Measurements from ENCODE around the gene UBE2U. TPM values are rescaled to one million over a fixed set of nuclear protein-coding genes. Genes with fewer than 3 reads are reported as not detected.

The UBE2U gene
- total and polyA plus RNA-seq, 2 of the 4 experiments (the other 2 are of a cell fraction): not detected

GRCh38 chr1:64304823-64305222, 101.4 kb downstream of the UBE2U start:
- Histone ChIP-seq H3K36me3 (ENCODE audit: control insufficient read depth, insufficient read depth, low read length) (no peaks in the 10 kb centered on the region), H3K4ac (ENCODE audit: low read depth, low read length) (no peak overlapping the region), H2BK20ac (ENCODE audit: low read depth, low read length) (no peak overlapping the region), H2AK9ac (replicated peaks; ENCODE audit: low read depth, low read length, poor library complexity) (no peak overlapping the region), H3K23ac (ENCODE audit: low read depth, low read length) (no peak overlapping the region), H3K4me2 (ENCODE audit: low read depth, low read length) (no peak overlapping the region), H2AK5ac (ENCODE audit: low read depth, low read length) (no peak overlapping the region), H3K14ac (replicated peaks; ENCODE audit: low read depth, low read length) (no peak overlapping the region), H3K18ac (ENCODE audit: low read depth, low read length) (no peak overlapping the region), H2BK5ac (ENCODE audit: low read depth, low read length, poor library complexity, severe bottlenecking) (no peak overlapping the region), H3K27ac (ENCODE audit: insufficient read depth, low read length) (no peak overlapping the region), H4K91ac (ENCODE audit: insufficient read depth, low read depth, low read length) (no peak overlapping the region), H2BK15ac (ENCODE audit: low read depth, low read length) (no peak overlapping the region), H4K8ac (ENCODE audit: low read depth in 2 of 2, low read length in 2 of 2) (no peak overlapping the region), H3K9ac (ENCODE audit: low read depth, low read length) (no peak overlapping the region), H3K4me3 (ENCODE audit: insufficient read depth, low read depth, low read length) (no peak overlapping the region), H3K79me1 (ENCODE audit: low read depth in 1 of 2, low read length in 2 of 2) (no peaks in the 10 kb centered on the region), H3K4me1 (ENCODE audit: control insufficient read depth, insufficient read depth, low read length) (no peaks in the 10 kb centered on the region), H4K20me1 (ENCODE audit: insufficient read depth, low read length) (no peaks in the 10 kb centered on the region), H4K5ac (ENCODE audit: low read depth, low read length) (no peak overlapping the region), H3K27me3 (ENCODE audit: control insufficient read depth, insufficient read depth, low read length) (peaks cover 2% of the 10 kb centered on the region; the same call in 1 of the 2 replicates), H2AFZ (replicated peaks; ENCODE audit: low read length, poor library complexity) (no peak overlapping the region), H3K56ac (ENCODE audit: extremely low read depth, insufficient read depth, low read length) (no peak overlapping the region), H2BK120ac (ENCODE audit: low read depth, low read length) (no peak overlapping the region), H3K9me1 (ENCODE audit: insufficient read depth, low read length) (no peaks in the 10 kb centered on the region), H3K9me3 (ENCODE audit: control insufficient read depth, insufficient read depth, low read length) (no peaks in the 10 kb centered on the region)
- no peak for ATAC-seq (ENCODE audit: low read depth)
- in situ Hi-C loops (cut with MboI; ENCODE audit: low sequenced_read_pairs) (no loop called here), dilution Hi-C loops (cut with HindIII; ENCODE audit: low sequenced_read_pairs, unreplicated experiment) (no loop called here), intact Hi-C loops (cut with micrococcal nuclease) (no loop called here)
- POLR2A ChIA-PET (ENCODE audit: unreplicated experiment): no interaction called here
- TF ChIP-seq POLR2A (IDR thresholded peaks at IDR 0.05; ENCODE audit: low read depth, low read length) (no peak), BHLHE40 (IDR thresholded peaks at IDR 0.05; ENCODE audit: low read depth, low read length) (no peak), MAZ (IDR thresholded peaks at IDR 0.05; ENCODE audit: borderline replicate concordance, low read depth, low read length) (no peak), NFE2L2 (IDR thresholded peaks at IDR 0.05; ENCODE audit: low read depth, low read length) (no peak), SMC3 (IDR thresholded peaks at IDR 0.05; ENCODE audit: low read depth, low read length) (no peak), CEBPB (IDR thresholded peaks at IDR 0.05; ENCODE audit: low read depth, low read length) (no peak), ELK1 (IDR thresholded peaks at IDR 0.05; ENCODE audit: borderline replicate concordance, low read depth, low read length) (no peak), CTCF (conservative IDR thresholded peaks at IDR 0.05; ENCODE audit: low read depth, low read length) (no peak), USF2 (IDR thresholded peaks at IDR 0.05; ENCODE audit: low read depth, low read length) (no peak), RCOR1 (IDR thresholded peaks at IDR 0.05; ENCODE audit: insufficient replicate concordance, low read length) (no peak), RFX5 (IDR thresholded peaks at IDR 0.05; ENCODE audit: low read depth, low read length) (no peak), FOS (IDR thresholded peaks at IDR 0.05; ENCODE audit: low read depth, low read length) (no peak), MXI1 (IDR thresholded peaks at IDR 0.05; ENCODE audit: borderline replicate concordance, low read depth, low read length) (no peak), RAD21 (IDR thresholded peaks at IDR 0.05; ENCODE audit: low read length) (no peak), CHD1 (IDR thresholded peaks at IDR 0.05; ENCODE audit: low read depth, low read length) (no peak), MAFK (IDR thresholded peaks at IDR 0.05; ENCODE audit: low read depth, low read length) (no peak)
- CTCF ChIA-PET: interaction anchor here (0.7 kb wide), 1 partner anchor 8 kb away, joined by 3 read pairs; no protein-coding TSS in a partner anchor
- no peak for DNase-seq
- BruUV-seq (replicated peaks): no TSS peak
